Skeletal muscle tissue (tissue), 4 donors: ENCODE results near the gene ESYT1. TPM values are rescaled to one million over a fixed set of nuclear protein-coding genes. Genes with fewer than 3 reads are reported as not detected.

ENCODE experiments used
- H3K27ac ChIP-seq: one replicate; pipeline ENCODE4 v1.7.0; 2013; ENCODE audit warnings: mild to moderate bottlenecking, low read depth, low read length, inconsistent platforms
- H3K27me3 ChIP-seq, 3 donors: one replicate each; pipeline ENCODE4 v1.7.0; 2013; ENCODE audit warnings: low read length in 3 of 3; ENCODE audit not compliant: control insufficient read depth in 3 of 3, insufficient read depth in 3 of 3
- H3K36me3 ChIP-seq, 3 donors: one replicate each; pipeline ENCODE4 v1.7.0; 2013; ENCODE audit warnings: low read length in 3 of 3; ENCODE audit not compliant: control insufficient read depth in 3 of 3, insufficient read depth in 3 of 3
- H3K4me1 ChIP-seq, 3 donors: one replicate each; pipeline ENCODE4 v1.7.0; 2013; ENCODE audit warnings: low read length in 3 of 3, mild to moderate bottlenecking in 3 of 3; ENCODE audit not compliant: control insufficient read depth in 3 of 3, insufficient read depth in 3 of 3
- H3K4me3 ChIP-seq, 3 donors: one replicate each; pipeline ENCODE4 v1.7.0; 2013; ENCODE audit warnings: low read length in 3 of 3
- H3K9ac ChIP-seq, 3 donors: one replicate each; pipeline ENCODE4 v1.7.0; 2013; ENCODE audit warnings: low read length in 3 of 3, mild to moderate bottlenecking in 3 of 3, moderate library complexity in 2 of 3, low read depth in 1 of 3
- H3K9me3 ChIP-seq, 3 donors: one replicate each; pipeline ENCODE4 v1.7.0; 2013; ENCODE audit warnings: low read length in 3 of 3; ENCODE audit not compliant: control insufficient read depth in 3 of 3
- total RNA-seq: library from RNA; depleted of rRNA; stranded (reverse); fragments of >200 nt; gene quantifications from one replicate; pipeline ENCODE4 v1.2.3, GENCODE V29; 2014
- donor health status: Osteomylitis.

Gene ESYT1
- total RNA-seq, 1 donor from 2014 or later: 149 TPM

- Histone ChIP-seq H3K36me3 (peaks cover 16 to 18% (median 17%) of the 10 kb centered on the region in 3 donors), H3K9me3 (no peaks in the 10 kb centered on the region), H3K9ac (peak overlapping the region; percentile 70 to 75 (median 72)), H3K27me3 (no peaks in the 10 kb centered on the region), H3K27ac (peak overlapping the region; percentile 96), H3K4me3 (peak overlapping the region in 2 of 3 donors; percentile 55 to 76), H3K4me1 (peaks cover 70 to 86% (median 72%) of the 10 kb centered on the region in 3 donors)
Measured at GRCh38 chr12:56126732-56127239, 1.3 kb upstream of the ESYT1 start.

GRCh38 chr12:56127485-56127887 is 581 bp upstream of the ESYT1 start:
- no peaks in the 10 kb centered on the region for H3K9me3 ChIP-seq
- H3K9ac ChIP-seq: peak overlapping the region; percentile 70 to 75 (median 72)
- H3K36me3 ChIP-seq: peaks cover 22 to 23% (median 22%) of the 10 kb centered on the region in 3 donors
- peak overlapping the region; percentile 3 to 76 (median 59) for H3K4me3 ChIP-seq
- peaks cover 63 to 79% (median 65%) of the 10 kb centered on the region in 3 donors for H3K4me1 ChIP-seq
- H3K27me3 ChIP-seq: no peaks in the 10 kb centered on the region
- H3K27ac ChIP-seq: peak overlapping the region; percentile 96

GRCh38 chr12:56128670-56129205 is 671 bp downstream of the ESYT1 start:
- Histone ChIP-seq H3K4me1 (peaks cover 53 to 67% (median 54%) of the 10 kb centered on the region in 3 donors), H3K4me3 (peak overlapping the region; percentile 93 to 97 (median 97))

GRCh38 chr12:56129206-56129941 is 1.3 kb downstream of the ESYT1 start:
- H3K4me1 ChIP-seq: peaks cover 47 to 60% (median 47%) of the 10 kb centered on the region in 3 donors

More at GRCh38 chr12:56128670-56129205, 671 bp downstream of the ESYT1 start:
- no peaks in the 10 kb centered on the region for H3K27me3 ChIP-seq
- H3K27ac ChIP-seq: peak overlapping the region; percentile 96
- peak overlapping the region; percentile 89 to 99 (median 96) for H3K9ac ChIP-seq
- H3K36me3 ChIP-seq: peaks cover 32 to 33% (median 33%) of the 10 kb centered on the region in 3 donors
- no peaks in the 10 kb centered on the region for H3K9me3 ChIP-seq

GRCh38 chr12:56129942-56130495 is 2.0 kb downstream of the ESYT1 start:
- Histone ChIP-seq H3K36me3 (peaks cover 40 to 45% (median 44%) of the 10 kb centered on the region in 3 donors), H3K27ac (peak overlapping the region; percentile 96), H3K4me1 (peaks cover 41 to 56% (median 44%) of the 10 kb centered on the region in 3 donors), H3K27me3 (no peaks in the 10 kb centered on the region), H3K9ac (peak overlapping the region; percentile 8 to 99 (median 96)), H3K4me3 (peak overlapping the region; percentile 93 to 97 (median 97)), H3K9me3 (no peaks in the 10 kb centered on the region)

More at GRCh38 chr12:56129206-56129941, 1.3 kb downstream of the ESYT1 start:
- Histone ChIP-seq H3K36me3 (peaks cover 38 to 40% (median 39%) of the 10 kb centered on the region in 3 donors), H3K9ac (peak overlapping the region; percentile 89 to 99 (median 96)), H3K9me3 (no peaks in the 10 kb centered on the region), H3K27me3 (no peaks in the 10 kb centered on the region), H3K4me3 (peak overlapping the region; percentile 93 to 97 (median 97)), H3K27ac (peak overlapping the region; percentile 96)

GRCh38 chr12:56130876-56131275 is 2.8 kb downstream of the ESYT1 start:
- Histone ChIP-seq H3K4me1 (peaks cover 33 to 48% (median 36%) of the 10 kb centered on the region in 3 donors), H3K9me3 (no peaks in the 10 kb centered on the region), H3K36me3 (peaks cover 43 to 50% (median 44%) of the 10 kb centered on the region in 3 donors), H3K9ac (peak overlapping the region in 1 of 3 donors; percentile 99), H3K27me3 (no peaks in the 10 kb centered on the region), H3K4me3 (no peak overlapping the region), H3K27ac (peak overlapping the region; percentile 96)

GRCh38 chr12:56134897-56135296 is 6.8 kb downstream of the ESYT1 start:
- Histone ChIP-seq H3K9me3 (no peaks in the 10 kb centered on the region), H3K36me3 (peaks cover 77 to 84% (median 81%) of the 10 kb centered on the region in 3 donors), H3K27me3 (no peaks in the 10 kb centered on the region), H3K27ac (no peak overlapping the region), H3K4me1 (peaks cover 8 to 14% (median 11%) of the 10 kb centered on the region in 3 donors), H3K9ac (no peak overlapping the region), H3K4me3 (no peak overlapping the region)

GRCh38 chr12:56137853-56138571 is 9.9 kb downstream of the ESYT1 start:
- no peak overlapping the region for H3K4me3 ChIP-seq
- peaks cover 73 to 84% (median 83%) of the 10 kb centered on the region in 3 donors for H3K36me3 ChIP-seq
- no peaks in the 10 kb centered on the region for H3K9me3 ChIP-seq
- peaks cover 3 to 5% (median 4%) of the 10 kb centered on the region in 3 donors for H3K4me1 ChIP-seq
- no peak overlapping the region for H3K27ac ChIP-seq
- H3K27me3 ChIP-seq: no peaks in the 10 kb centered on the region
- H3K9ac ChIP-seq: no peak overlapping the region

GRCh38 chr12:56141946-56142784 is 14.1 kb downstream of the ESYT1 start:
- peaks cover 10 to 13% (median 11%) of the 10 kb centered on the region in 3 donors for H3K4me1 ChIP-seq
- H3K27ac ChIP-seq: no peak overlapping the region
- peaks cover 70 to 71% (median 70%) of the 10 kb centered on the region in 3 donors for H3K36me3 ChIP-seq

More at GRCh38 chr12:56141946-56142784, 14.1 kb downstream of the ESYT1 start:
- no peak overlapping the region for H3K4me3 ChIP-seq
- H3K27me3 ChIP-seq: no peaks in the 10 kb centered on the region
- no peaks in the 10 kb centered on the region for H3K9me3 ChIP-seq
- no peak overlapping the region for H3K9ac ChIP-seq
